ENCODE measurements around the gene ESRRB. TPM values are rescaled to one million over a fixed set of nuclear protein-coding genes. Genes with fewer than 3 reads are reported as not detected.
A peak's percentile ranks its signal among the peaks of the same experiment; 100 is the strongest.

The ESRRB gene
- total RNA-seq, 2 donors from 2014 or later: 0.30 to 0.36 TPM

DNA sequence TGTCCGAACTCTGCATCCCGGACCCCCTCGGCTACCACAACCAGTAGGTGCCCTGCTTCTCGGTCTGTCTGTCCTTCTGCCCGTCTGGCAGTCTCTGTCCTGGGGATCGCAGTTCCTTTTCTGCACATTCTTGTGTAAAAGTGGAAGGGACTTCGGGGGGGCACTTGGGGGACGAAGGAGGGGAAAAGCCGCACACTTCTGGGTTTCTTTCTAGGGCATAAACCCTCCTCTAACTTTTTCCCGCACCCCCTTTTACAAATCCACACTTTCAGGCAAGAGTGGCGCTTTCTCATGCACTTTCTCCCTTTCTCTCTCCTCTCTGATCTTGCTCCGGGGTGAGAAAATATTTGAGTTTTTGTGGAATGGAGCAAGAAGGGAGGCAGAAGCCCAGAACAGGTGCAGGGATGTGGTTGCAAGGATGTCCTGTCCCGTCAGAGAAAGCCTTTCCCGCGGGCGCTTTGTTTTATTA, 506 bp downstream of the ESRRB start:
- no peaks in the 10 kb centered on the region for H3K36me3 Mint-ChIP-seq (ENCODE audit: insufficient read depth in 2 of 2)

DNA sequence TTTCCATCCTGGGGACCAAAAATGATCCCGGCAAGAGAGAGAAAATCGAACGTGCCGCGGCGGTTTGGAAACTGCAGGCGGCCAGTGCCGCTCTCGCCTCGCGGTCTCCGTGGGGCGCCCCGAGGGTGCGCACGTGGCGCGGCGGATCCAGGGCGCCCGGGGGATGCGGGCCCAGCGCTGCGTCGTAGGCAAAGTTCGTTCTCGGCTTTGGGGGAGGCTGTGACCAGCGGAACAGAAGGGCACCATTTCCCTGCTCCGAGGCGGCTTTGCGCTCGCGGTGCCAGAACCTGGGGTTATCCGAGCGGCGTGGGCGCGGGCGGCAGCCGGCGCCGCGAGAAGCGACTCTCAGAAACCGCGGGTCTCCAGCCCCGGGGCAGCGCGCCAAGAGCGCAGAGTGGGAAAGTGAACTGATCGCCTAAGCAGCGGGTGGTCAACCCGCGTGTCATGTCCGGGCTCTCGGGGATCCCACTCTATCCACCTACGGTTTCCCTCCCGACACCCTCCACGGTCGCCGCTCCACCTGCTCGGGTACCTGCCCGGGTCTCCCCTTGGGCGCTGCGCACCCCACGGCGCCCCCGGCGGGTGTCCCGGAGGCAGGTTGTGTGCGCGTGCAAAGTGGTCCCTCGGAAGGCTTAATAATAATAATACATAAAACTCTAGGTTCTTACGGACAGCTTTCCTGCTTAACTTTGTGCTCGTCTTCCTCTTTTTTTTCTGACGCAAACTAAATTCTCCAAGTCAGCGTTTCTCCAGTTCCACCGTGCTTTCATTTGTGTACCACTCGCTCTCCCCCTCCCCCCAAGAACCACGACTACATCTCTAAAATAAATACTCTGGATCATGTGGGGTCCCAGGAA, 1.2 kb downstream of the ESRRB start:
- peaks cover 5% of the 10 kb centered on the region for H3K4me1 Mint-ChIP-seq (ENCODE audit: low read depth)
- no peak overlapping the region for H3K27ac Mint-ChIP-seq
- DNase-seq (no peak), ATAC-seq (replicated peaks in 1 of 2) (no peak)
- no peaks in the 10 kb centered on the region for H3K36me3 Mint-ChIP-seq (ENCODE audit: insufficient read depth in 2 of 2)
- H3K27me3 Mint-ChIP-seq (ENCODE audit: low read depth): peaks cover 70% of the 10 kb centered on the region
- H3K4me3 Mint-ChIP-seq: peak overlapping the region; percentile 39 to 68
- H3K9me3 Mint-ChIP-seq: no peaks in the 10 kb centered on the region

More for the DNA sequence above, 506 bp downstream of the ESRRB start:
- DNase-seq: no peak
- H3K9me3 Mint-ChIP-seq: no peaks in the 10 kb centered on the region
- peaks cover 5% of the 10 kb centered on the region for H3K4me1 Mint-ChIP-seq (ENCODE audit: low read depth)
- ATAC-seq (replicated peaks in 1 of 2): no peak
- no peak overlapping the region for H3K27ac Mint-ChIP-seq
- peaks cover 65% of the 10 kb centered on the region for H3K27me3 Mint-ChIP-seq (ENCODE audit: low read depth)
- H3K4me3 Mint-ChIP-seq: peak overlapping the region; percentile 33 to 66

DNA sequence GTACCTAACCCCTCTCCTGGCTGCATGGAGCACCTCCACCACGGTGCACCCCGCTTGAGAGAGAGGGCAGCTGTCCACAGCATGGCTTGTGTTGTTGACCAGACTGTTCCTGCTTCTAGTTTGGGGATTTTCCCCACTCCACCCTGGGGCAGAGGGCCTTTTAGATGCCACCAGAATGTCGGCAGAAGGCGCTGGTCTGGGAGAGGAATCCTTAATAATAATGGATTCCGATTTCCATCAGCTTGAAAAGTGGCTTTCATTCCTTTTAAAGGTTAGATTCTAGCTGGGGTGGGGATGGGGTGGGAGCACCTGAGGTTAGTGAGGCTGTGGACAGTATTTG, 1.8 kb downstream of the ESRRB start:
- H3K36me3 Mint-ChIP-seq (ENCODE audit: insufficient read depth in 2 of 2): no peaks in the 10 kb centered on the region
- DNase-seq (no peak), ATAC-seq (replicated peaks in 1 of 2) (no peak)
- H3K27ac Mint-ChIP-seq: no peak overlapping the region
- peak overlapping the region; percentile 39 to 68 for H3K4me3 Mint-ChIP-seq
- H3K9me3 Mint-ChIP-seq: no peaks in the 10 kb centered on the region
- H3K4me1 Mint-ChIP-seq (ENCODE audit: low read depth): peaks cover 5% of the 10 kb centered on the region
- peaks cover 72% of the 10 kb centered on the region for H3K27me3 Mint-ChIP-seq (ENCODE audit: low read depth)

DNA sequence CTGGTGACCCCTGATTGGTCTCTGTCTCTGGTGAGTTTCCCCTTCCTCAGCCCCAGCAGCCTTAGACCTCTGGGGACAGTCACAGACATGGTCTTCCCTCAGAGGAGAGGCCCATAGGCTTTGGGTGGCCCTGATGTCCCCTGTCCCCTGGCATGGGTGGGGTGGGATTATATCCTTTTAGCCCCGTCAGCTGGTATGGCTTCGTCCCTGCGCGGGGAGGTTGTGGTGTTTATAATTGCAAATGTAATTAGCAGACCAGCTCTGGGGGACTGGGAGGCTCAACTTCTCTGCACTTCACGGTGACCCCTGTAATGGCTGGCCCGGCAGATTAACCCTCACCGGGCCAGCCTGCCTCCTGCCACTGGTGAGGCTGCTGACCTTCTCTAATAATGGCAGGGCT, 5.1 kb downstream of the ESRRB start:
- Mint-ChIP-seq H3K4me1 (ENCODE audit: low read depth) (peaks cover 5% of the 10 kb centered on the region), H3K27me3 (ENCODE audit: low read depth) (peaks cover 86% of the 10 kb centered on the region), H3K36me3 (ENCODE audit: insufficient read depth in 2 of 2) (no peaks in the 10 kb centered on the region)

DNA sequence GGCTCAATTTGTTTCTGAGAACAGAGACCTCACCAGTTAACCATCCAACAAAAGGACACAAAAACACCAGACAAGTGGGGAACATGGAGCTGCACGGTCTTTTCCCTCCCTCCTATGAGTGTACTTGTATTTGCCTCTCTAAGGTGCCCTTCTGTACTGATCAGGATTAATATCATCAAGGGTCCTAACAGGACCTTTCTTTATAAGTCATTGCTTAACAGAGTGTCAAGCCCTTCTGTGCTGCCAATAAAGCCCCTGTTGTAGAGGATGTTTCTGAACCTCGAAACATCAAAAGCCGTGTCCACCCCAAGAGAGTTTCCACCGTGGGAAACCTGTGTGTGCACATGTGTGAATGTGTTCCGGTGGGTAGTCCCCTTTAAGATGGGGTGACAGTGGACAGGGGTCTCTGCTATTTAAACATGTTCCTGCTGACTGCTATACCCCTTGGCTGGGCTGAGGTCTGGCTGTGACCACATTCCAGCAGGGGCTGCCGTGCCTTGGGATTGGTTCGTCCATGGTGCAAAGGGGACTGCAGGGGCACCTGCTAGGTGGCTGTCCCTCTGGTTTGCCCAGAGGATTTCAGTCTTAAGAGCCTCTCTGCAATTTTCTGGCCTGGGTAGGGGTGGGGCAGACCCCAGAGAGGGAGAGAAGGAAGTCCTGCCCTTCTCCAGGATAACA, 6.0 kb downstream of the ESRRB start:
- no peaks in the 10 kb centered on the region for H3K36me3 Mint-ChIP-seq (ENCODE audit: insufficient read depth in 2 of 2)
- no peaks in the 10 kb centered on the region for H3K4me1 Mint-ChIP-seq (ENCODE audit: low read depth)
- no peaks in the 10 kb centered on the region for H3K9me3 Mint-ChIP-seq
- H3K27me3 Mint-ChIP-seq (ENCODE audit: low read depth): peaks cover 82% of the 10 kb centered on the region
- ATAC-seq (replicated peaks in 1 of 2) (no peak), DNase-seq (no peak)
- no peak overlapping the region for H3K4me3 Mint-ChIP-seq
- no peak overlapping the region for H3K27ac Mint-ChIP-seq

More for the DNA sequence above, 5.1 kb downstream of the ESRRB start:
- no peak for ATAC-seq (replicated peaks in 1 of 2)
- no peak for DNase-seq
- Mint-ChIP-seq H3K9me3 (no peaks in the 10 kb centered on the region), H3K4me3 (no peak overlapping the region), H3K27ac (no peak overlapping the region)

DNA sequence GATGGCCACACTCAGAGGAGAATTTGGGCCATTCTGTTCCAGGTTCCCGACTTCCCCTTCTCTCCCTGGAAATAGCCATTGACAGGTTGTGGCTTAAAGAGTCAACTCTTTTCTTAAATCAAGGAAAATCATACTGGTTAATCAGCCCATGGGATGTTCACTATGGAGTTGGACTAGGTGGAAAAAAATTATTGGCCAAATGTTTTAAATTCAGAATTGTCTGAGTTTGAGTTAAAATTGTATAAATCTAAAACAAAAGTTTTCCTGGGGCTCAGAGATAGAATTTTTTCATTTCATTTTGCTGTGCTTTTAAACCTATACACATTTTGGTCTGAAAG, 6.5 kb downstream of the ESRRB start:
- H3K4me1 Mint-ChIP-seq (ENCODE audit: low read depth): no peaks in the 10 kb centered on the region
- no peak for ATAC-seq (replicated peaks in 1 of 2)
- H3K9me3 Mint-ChIP-seq: no peaks in the 10 kb centered on the region
- H3K4me3 Mint-ChIP-seq: no peak overlapping the region
- H3K27ac Mint-ChIP-seq: no peak overlapping the region
- H3K36me3 Mint-ChIP-seq (ENCODE audit: insufficient read depth in 2 of 2): no peaks in the 10 kb centered on the region
- DNase-seq: no peak
- H3K27me3 Mint-ChIP-seq (ENCODE audit: low read depth): peaks cover 84% of the 10 kb centered on the region

DNA sequence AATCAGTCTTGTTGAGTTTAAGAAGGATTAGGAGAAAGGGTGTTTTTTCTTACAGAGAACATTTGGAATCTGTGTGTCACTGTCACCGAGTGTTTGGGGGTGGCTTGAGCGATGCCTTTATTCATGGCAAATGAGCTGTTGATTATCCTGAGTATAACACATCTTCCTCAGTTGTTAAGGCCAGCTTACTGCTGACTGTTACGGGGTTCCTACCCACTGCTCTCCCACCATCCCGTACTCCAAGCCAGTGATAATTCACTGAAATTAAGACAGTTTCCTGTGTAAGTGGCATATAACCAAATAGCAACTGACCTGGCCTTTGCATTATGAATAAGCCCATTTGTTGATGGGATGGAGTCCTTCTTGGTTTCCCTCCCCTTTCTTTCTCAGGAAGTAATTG, 9.5 kb downstream of the ESRRB start:
- no peaks in the 10 kb centered on the region for H3K9me3 Mint-ChIP-seq
- peaks cover 72% of the 10 kb centered on the region for H3K27me3 Mint-ChIP-seq (ENCODE audit: low read depth)
- no peak overlapping the region for H3K27ac Mint-ChIP-seq
- DNase-seq (no peak), ATAC-seq (replicated peaks in 1 of 2) (no peak)
- H3K36me3 Mint-ChIP-seq (ENCODE audit: insufficient read depth in 2 of 2): no peaks in the 10 kb centered on the region
- no peaks in the 10 kb centered on the region for H3K4me1 Mint-ChIP-seq (ENCODE audit: low read depth)
- no peak overlapping the region for H3K4me3 Mint-ChIP-seq

DNA sequence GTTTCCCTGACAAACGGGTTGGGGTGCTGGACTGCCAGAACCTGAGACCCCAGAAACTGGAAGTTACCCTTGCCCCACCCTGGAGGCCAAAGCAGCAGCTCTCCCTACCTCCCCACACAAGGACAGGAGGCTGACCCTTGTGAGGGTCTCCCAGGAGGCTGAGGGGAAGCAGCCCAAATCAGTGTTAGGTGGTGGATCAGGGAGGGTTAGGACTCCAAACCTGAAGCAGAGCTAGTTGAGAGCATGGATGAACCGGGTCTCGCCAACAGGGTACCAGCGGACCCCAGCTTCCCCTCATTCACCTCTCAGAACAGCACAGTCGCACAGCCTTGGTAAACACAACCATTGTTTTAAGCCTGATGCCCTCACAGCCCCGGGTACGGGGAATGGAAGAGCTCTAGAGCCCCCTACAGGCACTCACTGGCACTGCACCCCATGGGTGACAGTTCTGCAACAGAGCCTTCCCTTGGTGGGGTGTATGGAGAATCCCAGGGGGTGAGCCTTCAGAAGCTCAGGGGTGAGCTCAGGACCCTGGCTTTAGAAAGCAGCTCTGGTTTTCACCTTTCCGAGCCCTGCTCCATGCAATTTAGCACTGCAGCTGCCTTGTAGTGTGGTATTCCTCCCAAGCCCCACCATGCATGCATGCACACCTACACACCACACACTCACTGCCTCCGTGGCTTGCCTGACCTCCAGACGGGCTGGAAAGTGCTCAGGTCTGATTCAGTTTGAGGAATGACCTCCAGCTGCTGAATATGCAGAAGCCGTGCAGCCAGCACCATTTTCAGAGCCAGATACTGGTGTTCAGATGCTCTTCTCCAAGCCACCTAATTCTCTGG, 11.2 kb downstream of the ESRRB start:
- ATAC-seq (replicated peaks in 1 of 2): peak; percentile 83 to 88
- H3K4me1 Mint-ChIP-seq (ENCODE audit: low read depth): no peaks in the 10 kb centered on the region
- H3K27ac Mint-ChIP-seq: no peak overlapping the region
- no peaks in the 10 kb centered on the region for H3K9me3 Mint-ChIP-seq
- DNase-seq: peak; percentile 68 to 83
- H3K4me3 Mint-ChIP-seq: no peak overlapping the region
- H3K36me3 Mint-ChIP-seq (ENCODE audit: insufficient read depth in 2 of 2): no peaks in the 10 kb centered on the region
- H3K27me3 Mint-ChIP-seq (ENCODE audit: low read depth): peaks cover 58% of the 10 kb centered on the region

DNA sequence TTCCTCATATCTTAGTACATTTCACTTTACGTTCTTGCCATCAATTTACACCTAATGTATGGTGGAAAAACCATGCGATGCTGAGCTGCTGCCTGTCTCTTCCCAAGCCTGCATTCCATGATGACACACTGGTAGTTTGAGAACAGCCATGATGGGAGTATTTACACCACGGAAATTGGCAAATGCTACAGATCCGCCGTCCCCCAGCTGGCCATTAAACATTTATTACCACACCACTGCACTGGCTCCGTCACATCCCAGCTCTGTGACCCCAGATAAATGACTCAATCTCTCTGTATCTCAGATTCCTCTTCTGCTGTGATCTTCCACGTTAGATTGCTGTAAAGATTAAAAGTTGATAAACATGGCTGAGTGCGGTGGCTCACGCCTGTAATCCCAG, 13.9 kb downstream of the ESRRB start:
- ATAC-seq (replicated peaks in 1 of 2) (no peak), DNase-seq (no peak)
- H3K4me3 Mint-ChIP-seq: no peak overlapping the region
- H3K9me3 Mint-ChIP-seq: no peaks in the 10 kb centered on the region
- H3K36me3 Mint-ChIP-seq (ENCODE audit: insufficient read depth in 2 of 2): no peaks in the 10 kb centered on the region
- peaks cover 36% of the 10 kb centered on the region for H3K27me3 Mint-ChIP-seq (ENCODE audit: low read depth)
- no peaks in the 10 kb centered on the region for H3K4me1 Mint-ChIP-seq (ENCODE audit: low read depth)
- H3K27ac Mint-ChIP-seq: no peak overlapping the region

DNA sequence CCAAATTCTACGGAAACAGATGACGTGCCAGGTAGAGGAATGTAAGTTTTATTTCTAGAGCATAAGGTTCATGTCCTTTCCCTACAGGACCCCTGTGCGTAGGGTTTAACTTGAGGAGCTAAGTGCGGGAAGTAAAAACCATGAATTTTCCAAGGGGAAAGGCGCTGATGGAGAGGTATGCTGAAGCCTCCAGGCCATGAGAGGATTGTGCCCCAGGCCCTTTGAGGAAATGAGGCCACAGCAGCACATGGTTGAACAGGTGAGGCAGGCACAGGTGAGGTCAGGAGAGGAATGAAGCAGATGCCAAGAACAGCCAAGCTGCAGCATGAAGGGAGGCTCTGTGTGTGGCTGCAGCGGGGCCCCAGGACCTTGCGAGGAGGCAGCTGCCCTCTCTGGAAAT, 14.7 kb downstream of the ESRRB start:
- ATAC-seq (replicated peaks in 1 of 2) (no peak), DNase-seq (no peak)
- Mint-ChIP-seq H3K27me3 (ENCODE audit: low read depth) (peaks cover 30% of the 10 kb centered on the region), H3K4me1 (ENCODE audit: low read depth) (no peaks in the 10 kb centered on the region), H3K27ac (no peak overlapping the region), H3K9me3 (no peaks in the 10 kb centered on the region), H3K4me3 (no peak overlapping the region), H3K36me3 (ENCODE audit: insufficient read depth in 2 of 2) (no peaks in the 10 kb centered on the region)

DNA sequence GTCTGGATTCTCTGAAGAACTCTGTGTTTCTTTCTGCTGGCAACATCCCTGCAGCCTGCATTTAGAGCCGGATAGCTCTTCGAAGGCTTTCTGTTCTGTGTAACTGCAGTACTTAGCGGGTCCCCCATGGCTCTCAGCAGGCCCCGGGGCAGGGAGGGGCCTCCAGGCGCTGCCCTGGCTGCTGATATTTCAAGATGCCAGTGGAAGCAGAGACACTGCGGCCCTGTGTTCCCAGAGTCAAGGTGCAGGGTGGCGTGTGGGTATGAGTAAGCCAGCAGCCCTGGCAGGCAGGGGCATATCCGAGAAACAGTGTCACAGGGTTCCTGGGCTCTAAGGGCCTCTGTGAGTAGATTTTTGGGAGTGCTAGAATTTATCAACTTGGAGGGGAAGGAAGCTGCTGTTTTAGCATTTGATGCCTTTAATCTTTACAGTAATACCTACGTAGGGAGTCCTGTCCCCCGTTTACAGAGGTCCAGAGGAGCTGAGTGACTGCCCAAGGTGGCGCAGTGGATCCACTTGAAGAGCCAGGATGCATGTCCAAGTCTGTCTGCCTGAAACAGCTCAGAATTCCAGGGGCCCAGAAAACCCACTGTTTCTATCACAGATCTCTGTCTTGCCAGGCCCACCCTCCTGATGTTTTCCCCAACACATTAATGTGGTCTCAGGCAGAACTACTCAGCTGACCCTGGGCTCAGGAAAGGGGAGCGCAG, 16.2 kb downstream of the ESRRB start:
- no peaks in the 10 kb centered on the region for H3K36me3 Mint-ChIP-seq (ENCODE audit: insufficient read depth in 2 of 2)
- ATAC-seq (replicated peaks in 1 of 2): no peak
- peaks cover 20% of the 10 kb centered on the region for H3K27me3 Mint-ChIP-seq (ENCODE audit: low read depth)
- DNase-seq: no peak
- H3K27ac Mint-ChIP-seq: no peak overlapping the region
- H3K9me3 Mint-ChIP-seq: no peaks in the 10 kb centered on the region
- no peaks in the 10 kb centered on the region for H3K4me1 Mint-ChIP-seq (ENCODE audit: low read depth)
- no peak overlapping the region for H3K4me3 Mint-ChIP-seq

DNA sequence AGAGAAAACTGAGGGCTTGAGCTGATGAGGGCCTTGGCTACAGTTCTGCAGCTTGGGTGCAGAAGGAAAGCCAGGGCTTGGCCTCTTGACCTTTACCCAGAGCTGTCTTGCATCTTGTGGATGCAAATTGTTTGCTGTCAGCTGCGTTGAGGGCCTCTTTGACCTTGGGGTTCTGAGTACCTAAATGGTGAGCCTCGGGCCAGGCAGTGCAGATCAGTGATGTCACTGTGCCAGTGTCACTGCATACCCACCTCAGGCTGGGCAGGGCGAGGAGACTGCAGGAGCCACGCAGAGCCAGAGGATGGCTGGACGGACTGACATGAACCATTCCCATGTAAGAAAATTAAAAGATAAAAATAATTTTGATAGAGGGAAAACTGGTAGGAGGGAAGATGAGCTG, 18.6 kb downstream of the ESRRB start:
- H3K4me3 Mint-ChIP-seq: no peak overlapping the region
- DNase-seq: no peak
- ATAC-seq (replicated peaks in 1 of 2): no peak
- H3K27ac Mint-ChIP-seq: no peak overlapping the region
- H3K9me3 Mint-ChIP-seq: no peaks in the 10 kb centered on the region
- H3K4me1 Mint-ChIP-seq (ENCODE audit: low read depth): no peaks in the 10 kb centered on the region
- H3K27me3 Mint-ChIP-seq (ENCODE audit: low read depth): peaks cover 6% of the 10 kb centered on the region
- no peaks in the 10 kb centered on the region for H3K36me3 Mint-ChIP-seq (ENCODE audit: insufficient read depth in 2 of 2)

DNA sequence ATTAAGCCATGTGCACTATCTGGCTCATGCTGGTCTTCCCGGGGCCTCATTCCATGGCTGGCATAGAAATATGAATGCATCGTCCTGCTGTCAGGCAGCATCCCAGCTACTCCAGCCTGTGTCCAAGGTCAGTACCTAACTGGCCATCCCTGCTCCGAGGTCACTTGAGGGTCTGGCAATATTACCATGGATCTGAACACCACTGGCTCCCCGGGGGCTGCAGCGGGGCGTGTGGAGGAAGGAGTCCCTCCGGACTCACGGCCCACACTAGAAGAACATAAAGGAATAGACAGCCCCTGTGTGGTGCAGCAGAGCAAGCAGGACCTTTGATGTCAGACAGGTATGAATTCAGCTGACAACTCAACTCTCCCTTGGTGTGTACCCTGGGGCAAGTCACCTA, 19.2 kb downstream of the ESRRB start:
- Mint-ChIP-seq H3K36me3 (ENCODE audit: insufficient read depth in 2 of 2) (no peaks in the 10 kb centered on the region), H3K4me3 (no peak overlapping the region), H3K27ac (no peak overlapping the region), H3K9me3 (no peaks in the 10 kb centered on the region), H3K4me1 (ENCODE audit: low read depth) (no peaks in the 10 kb centered on the region), H3K27me3 (ENCODE audit: low read depth) (peaks cover 1% of the 10 kb centered on the region)
- ATAC-seq (replicated peaks in 1 of 2): no peak
- DNase-seq: no peak

Measured in activated T-cell treated with anti-CD3 and anti-CD28 coated beads, Interleukin-2, amount 50 U/mL, for 72 hours (primary cell).